GM21367 (cell line): ENCODE data around the gene DNHD1.

Experiments
- ATAC-seq: cut with Tn5 transposase; IDR thresholded peaks from one replicate; pipeline ENCODE4 v1.9.1; 2021; ENCODE audit not compliant: unreplicated experiment

DNHD1 gene

DNA sequence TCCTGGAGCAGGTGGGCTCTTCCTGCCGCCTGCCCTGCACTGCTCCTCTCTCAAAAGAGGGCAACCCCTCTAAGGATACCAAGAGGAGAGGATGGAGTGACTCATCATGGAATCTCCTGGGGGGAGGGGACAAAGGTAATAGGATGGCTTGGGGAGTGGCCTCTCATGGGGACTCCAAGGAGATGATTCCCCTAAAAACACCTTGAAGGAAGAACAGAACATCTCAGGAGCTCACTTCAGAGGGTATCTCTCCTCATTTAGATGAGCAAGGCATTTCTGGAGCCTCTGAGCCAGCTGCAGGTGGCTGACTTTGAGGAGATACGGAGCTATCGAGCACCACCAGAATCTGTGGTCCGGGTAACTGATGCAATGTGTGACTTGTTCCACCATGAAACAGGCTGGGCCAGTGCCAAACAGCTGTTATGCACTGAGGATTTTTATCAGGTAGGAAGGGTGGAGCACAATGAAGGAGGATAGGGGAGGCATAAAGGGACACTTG lies 66.1 kb downstream of the DNHD1 start:
- ATAC-seq: no peak

DNA sequence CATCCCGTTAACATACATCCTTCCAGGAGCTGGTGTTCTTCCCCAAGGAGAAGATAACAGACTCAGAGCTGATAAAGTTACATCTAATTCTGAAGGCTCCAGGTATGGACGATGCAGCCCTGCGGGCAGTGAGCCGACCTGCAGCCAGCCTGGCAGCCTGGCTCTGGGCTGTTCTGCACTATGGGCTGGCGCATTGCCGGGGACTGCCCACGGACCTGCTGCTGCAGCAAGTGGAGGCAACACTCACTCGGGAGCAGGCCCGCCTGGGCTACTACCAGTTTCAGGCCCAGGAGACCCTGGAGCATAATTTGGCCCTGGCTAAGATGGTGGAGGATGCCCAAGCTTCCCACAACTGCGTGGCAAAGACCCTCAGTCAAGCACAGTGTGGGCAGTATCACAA lies 66.6 kb downstream of the DNHD1 start:
- no peak for ATAC-seq

DNA sequence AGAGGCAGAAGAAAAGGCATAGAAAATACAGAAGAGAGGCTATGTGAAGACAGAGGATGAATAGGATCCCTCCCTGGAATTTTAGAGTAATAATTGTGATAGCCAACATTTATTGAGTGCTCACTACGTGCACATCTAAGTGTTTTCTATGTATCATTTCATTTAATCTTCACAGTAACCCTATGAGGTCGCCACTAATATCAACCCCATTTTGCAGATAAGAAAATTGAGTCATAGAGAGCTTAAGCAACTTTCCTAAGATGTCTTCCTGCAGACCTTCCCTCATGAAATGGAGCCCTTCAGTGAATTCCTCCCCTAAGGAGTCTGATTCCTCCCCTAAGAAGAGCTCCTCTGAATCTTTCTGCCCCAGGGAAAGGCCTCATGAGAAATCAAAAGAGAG lies 68.2 kb downstream of the DNHD1 start:
- ATAC-seq: no peak

DNA sequence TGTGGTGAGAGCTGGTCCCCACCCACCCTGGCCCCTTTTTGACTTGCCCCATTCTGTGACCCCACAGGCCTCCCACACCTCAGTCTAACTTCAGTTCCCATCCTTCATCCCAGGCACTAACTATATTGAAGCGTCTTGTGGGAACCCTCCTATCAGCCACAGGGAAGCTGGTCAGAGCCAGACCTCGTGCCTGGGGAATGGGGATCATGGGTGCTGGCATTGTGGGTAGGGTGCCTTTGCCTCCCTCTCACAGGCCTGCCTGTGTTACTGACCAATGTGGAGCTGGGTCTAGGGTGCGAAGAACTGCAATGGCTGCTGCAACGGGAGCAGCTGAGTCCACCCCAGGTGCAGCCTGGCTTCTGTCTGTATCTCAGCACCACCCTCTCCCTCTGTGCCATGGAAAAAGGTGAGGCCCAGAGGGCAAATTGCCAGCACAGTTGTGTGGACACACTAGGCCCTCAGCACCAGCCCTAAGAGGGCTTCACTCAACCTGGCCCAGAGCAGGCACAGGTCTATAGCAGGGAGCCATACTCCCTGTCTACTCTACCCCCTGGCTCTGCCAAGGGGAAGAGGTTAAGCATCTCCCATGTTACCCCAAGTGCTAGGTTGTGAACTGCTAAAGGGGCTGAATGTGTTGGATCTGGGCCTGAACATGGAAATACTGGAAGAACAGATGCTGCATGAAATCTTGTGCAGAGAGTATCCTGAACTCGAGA lies 69.1 kb downstream of the DNHD1 start:
- no peak for ATAC-seq

DNA sequence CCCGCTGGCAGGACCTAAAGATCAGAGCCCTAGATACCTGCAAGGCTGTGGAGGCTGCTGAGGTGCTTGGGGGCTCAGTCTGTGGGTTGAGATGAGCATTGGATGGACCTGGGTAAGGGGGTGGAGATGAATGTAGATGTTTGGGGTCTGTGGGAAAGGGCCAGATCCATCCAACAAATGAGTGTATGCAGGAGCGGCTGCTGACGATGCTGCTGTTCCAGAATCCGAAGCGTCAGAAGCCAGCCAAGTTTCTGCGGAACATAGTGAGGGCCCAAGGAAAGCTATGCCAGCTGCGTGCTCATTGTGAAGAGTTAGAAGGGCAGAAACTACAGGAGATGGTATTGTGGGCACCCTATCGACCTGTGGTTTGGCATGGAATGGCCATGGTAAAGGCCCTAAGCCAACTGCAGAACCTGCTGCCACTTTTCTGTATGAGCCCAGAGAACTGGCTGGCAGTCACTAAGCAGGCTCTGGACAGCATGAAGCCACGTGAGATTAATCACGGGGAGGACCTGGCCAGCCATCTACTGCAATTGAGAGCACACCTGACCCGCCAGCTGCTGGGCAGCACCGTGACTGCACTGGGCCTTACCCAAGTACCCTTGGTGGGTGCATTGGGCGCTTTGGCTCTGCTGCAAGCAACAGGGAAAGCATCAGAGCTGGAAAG lies 69.8 kb downstream of the DNHD1 start:
- no peak for ATAC-seq

DNA sequence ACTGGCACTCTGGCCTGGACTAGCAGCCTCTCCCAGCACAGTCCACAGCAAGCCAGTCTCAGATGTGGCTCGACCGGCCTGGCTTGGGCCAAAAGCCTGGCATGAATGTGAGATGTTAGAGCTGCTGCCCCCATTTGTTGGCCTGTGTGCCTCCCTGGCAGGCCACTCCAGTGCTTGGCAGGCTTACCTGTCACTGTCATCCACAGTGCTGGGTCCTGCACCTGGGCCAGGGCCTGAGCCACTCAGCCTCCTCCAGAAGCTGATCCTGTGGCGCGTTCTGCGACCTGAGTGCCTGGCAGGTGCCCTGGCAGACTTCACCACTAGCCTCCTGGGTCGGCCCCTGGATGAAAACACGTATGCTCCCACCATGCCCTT lies 70.3 kb downstream of the DNHD1 start:
- ATAC-seq: no peak

DNA sequence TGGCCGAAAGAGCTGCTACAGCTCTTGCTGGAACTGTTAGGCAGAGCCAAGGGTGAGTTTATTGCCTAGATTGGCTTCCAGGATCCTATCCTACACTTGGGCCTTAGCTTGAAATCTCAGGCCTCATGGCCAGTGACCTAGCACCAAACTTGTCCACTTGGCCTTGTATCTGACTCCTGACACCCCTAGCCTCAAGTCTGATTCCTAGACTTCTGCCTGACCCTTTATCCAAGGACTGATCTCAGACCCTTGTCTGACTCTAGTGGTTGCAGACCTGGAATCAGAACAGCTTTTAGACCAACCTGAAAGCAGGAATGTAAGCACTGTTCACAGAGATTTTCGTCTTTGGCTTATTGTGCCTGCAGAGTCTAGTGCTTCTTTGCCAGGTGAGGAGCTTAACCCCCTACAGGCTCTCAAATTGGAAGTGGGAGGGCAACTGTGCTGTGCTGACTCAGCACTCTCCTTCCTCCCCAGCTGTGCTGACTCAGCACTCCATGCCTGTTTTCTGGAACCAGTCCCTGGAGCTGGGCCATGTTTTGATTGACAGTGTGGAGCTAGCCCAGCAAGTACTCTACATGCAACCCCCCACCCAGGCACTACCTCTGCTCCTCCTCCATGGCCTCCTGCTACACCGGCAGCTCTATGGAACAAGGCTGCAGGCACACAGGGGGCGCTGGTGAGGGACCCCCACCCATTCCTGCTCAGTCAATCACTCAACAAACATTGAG lies 71.3 kb downstream of the DNHD1 start:
- ATAC-seq: no peak

DNA sequence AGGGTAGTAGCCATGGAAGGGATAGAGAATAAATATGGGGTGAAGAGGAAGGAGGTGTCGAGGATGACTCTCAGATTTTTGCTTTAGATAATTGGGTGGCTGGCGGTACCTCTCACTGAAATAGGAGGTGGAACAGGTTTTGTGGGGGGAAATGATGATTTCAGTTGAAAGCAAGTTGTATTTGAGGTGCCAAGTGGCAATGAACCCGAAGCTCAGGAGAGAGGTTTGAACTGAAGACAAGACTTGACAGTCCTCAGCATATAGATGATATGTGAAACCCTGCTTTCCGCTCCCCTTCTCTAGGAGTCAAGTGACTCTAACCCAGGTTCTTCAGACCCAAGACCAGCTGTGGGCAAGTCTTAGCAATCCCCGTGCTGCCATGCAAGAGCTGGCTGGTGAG lies 72.6 kb downstream of the DNHD1 start:
- no peak for ATAC-seq

DNA sequence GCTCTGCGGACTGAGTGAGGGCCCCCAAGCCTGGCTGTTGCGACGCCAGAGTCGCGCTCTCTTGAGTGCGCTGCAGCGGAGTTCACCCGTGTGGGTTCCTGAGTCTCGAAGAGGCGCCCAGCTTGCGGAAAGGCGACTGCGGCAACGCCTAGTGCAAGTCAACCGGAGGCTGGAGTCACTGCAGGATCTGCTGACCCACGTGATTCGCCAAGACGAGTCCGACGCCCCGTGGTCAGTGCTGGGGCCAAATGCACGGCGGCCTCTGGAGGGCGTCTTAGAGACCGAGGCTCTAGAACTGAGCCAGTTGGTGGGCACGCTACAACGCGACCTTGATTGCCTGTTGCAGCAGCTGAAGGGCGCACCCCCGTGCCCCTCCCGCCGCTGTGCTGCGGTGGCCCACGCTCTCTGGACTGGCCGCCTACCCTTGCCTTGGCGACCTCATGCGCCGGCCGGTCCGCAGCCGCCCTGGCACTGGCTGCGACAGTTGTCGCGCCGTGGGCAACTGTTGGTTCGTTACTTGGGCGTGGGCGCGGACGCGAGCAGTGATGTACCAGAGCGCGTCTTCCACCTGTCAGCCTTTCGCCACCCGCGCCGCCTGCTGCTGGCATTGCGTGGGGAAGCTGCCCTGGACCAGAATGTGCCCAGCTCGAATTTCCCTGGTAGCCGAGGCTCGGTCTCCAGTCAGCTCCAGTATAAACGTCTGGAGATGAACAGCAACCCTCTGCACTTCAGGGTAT lies 73.8 kb downstream of the DNHD1 start:
- no peak for ATAC-seq

DNA sequence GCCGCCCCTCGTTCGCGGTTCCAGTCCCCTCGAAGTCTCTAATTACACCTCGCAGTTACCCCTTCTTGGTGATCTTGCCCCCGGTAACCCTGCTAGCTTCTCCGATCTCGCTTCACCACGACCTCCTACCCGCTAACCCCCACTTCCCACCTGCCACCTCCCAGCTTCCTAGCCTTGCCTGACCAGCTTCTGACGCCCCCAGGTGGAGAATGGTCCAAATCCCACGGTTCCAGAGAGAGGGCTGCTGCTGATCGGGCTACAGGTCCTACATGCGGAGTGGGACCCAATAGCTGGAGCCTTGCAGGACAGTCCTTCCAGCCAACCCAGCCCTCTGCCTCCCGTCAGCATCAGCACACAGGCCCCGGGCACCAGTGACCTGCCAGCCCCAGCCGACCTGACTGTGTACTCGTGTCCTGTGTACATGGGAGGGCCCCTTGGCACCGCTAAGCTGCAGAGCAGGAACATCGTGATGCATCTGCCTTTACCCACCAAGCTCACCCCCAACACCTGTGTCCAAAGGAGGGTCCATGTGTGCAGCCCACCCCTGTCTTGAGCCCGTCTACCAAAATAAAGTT lies 74.4 kb downstream of the DNHD1 start:
- no peak for ATAC-seq

DNA sequence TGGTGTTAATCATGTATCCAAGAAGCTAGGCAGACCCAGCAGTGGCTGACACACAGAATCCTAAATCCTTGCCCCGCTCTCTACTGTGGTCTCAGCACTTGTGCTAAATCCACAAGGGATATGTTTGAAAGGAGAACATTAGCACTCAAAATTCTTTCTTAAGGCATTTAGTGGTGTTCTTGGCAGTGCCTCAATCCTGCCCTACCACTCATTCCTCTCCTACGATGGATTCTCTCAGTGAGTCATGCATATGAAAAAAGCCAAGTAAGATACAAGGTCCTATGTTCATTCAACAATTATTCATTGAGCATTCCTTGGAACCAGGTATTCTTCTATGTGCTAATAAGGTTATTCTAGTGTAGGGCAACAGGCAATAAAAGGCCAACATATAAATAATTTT lies 75.1 kb downstream of the DNHD1 start:
- no peak for ATAC-seq

DNA sequence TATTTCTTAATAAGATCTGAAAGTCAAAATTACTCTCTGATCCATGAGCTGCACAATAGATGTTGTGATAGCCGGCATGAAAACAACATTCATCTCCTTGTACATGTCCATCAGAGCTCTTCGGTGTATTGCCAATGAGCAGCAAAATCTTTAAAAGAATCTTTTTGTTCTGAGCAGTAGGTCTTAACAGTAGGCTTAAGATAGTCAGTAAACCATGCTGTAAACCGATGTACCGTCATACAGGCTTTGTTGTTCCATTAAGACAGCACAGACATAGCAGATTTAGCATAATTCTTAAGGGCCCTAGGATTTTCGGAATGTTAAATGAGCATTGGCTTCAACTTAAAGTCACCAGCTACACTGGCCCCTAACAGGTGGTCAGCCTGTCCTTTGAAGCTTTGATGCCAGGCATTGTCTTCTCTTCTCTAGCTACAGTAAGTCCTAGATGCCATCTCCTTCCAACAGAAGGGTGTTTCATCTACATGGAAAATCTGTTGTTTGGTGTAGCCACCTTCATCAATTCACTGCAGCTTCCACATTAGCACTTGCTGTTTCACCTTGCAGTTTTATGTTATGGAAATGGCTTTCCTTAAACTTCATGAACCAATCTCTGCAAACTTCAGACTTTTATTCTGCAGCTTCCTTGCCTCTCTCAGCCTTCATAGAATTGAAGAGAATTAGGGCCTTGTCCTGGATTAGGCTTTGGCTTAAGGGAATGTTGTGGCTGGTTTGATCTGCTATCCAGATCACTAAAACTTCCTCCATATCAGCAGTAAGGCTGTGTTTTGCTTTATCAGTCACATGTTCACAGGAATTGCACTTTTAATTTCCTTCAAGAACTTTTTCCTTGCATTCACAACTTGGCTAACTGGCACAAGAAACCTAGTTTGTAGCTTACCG lies 78.0 kb downstream of the DNHD1 start:
- no peak for ATAC-seq

DNA sequence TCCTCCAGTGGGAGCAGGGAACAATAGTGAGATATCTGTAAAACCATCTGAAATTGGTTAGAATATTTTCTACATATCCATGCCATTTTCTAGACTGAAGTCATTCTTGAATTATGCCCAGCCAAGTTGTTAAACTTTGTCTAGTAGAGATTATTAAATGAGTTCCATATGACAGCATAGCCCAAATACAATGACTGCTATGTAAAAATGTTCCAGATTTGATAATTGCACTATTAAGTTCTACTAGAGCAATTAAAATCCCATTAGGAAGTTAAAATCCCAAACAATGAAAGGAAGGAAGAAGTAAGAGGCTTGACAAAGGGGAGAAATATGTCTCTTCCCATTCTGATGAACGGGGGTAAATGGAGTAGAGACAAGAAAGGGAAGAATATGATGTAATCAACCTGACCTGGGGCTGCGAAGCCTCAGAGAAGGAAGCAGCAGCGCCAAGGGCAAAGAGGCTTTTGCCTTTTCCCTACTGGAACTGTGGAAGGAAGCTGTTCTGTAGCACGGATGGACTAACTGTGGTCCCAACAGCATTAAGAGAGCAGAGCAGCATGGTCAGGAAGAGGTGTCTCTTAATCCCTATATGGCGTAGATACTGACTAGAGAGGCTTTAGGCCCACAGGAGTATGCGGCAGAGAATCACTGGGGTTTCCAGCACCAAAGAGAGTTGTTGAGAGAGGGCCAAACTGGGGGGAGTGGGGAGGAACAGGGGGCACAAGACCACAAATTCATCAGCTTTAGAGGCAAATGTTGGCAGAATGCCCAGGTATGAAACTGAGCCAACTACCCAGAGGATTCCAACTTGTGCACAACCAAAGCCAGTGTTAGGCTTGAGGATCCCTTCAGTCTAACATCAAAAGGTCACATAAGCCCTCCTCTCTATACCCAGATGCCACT lies 79.6 kb downstream of the DNHD1 start:
- ATAC-seq: no peak

DNA sequence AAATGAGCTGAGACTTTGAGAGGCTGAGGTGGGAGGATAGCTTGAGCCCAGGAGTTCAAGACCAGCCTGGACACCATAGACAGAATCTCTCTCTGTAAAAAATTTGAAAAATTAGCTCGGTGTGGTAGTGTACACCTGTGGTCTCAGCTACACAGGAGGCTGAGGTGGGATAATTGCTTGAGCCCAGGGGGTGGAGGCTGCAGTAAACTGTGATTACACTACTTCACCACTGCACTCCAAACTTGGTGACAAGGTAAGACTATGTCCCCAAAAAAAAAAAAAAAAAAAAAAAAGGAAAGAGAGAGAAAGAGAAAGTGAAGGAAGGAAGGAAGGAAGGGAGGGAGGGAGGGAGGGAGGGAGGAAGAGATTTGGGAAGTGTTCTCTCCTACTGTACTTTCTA lies 81.1 kb downstream of the DNHD1 start:
- no peak for ATAC-seq

DNA sequence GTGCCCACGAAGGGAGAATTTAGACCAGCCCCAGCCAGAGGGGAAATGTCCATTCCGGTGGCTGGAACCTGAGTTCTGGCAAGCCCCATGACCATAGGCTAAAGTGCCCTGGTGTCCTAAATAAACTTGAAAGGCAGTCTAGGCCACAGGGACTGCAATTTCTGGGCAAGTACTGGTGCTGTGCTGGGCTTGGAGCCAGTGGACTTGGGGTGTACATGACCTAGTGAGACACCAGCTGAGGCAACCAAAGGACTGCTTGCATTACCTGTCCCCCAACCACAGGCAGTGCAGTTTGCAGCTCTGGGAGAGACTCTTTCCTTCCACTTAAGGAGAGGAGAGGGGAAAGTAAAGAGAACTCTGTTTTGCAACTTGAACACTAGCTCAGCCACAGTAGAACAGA lies 82.6 kb downstream of the DNHD1 start:
- ATAC-seq: no peak

DNA sequence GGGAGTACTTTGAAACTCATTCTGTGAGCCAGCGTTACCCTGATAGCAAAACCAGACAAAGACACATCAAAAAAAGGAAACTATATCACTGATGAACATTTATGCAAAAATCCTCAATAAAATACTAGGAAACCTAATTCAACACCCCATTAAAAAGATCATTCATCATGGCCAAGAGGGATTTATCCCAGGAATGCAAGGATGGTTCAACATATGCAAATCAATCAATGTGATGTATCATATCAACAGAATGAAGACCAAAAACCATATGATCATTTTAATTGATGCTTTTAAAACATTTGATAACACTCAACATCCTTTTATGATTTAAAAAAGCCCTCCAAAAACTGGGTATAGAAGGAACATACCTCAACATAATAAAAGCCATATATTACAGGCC lies 86.5 kb downstream of the DNHD1 start:
- no peak for ATAC-seq

DNA sequence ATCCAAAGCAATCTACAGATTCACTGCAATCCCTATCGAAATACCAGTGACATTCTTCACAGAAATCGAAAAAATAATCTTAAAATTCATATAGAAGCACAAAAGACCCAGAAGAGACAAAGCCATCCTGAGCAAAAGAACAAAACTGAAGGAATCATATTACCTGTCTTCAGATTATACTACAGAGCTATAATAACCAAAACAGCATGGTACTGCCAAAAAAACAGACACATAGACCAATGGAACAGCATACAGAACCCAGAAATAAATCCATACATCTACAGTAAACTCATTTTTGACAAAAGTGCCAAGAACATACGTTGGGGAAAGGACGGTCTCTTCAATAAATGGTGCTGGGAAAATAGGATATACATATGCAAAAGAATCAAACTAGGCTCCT lies 87.4 kb downstream of the DNHD1 start:
- ATAC-seq: no peak

DNA sequence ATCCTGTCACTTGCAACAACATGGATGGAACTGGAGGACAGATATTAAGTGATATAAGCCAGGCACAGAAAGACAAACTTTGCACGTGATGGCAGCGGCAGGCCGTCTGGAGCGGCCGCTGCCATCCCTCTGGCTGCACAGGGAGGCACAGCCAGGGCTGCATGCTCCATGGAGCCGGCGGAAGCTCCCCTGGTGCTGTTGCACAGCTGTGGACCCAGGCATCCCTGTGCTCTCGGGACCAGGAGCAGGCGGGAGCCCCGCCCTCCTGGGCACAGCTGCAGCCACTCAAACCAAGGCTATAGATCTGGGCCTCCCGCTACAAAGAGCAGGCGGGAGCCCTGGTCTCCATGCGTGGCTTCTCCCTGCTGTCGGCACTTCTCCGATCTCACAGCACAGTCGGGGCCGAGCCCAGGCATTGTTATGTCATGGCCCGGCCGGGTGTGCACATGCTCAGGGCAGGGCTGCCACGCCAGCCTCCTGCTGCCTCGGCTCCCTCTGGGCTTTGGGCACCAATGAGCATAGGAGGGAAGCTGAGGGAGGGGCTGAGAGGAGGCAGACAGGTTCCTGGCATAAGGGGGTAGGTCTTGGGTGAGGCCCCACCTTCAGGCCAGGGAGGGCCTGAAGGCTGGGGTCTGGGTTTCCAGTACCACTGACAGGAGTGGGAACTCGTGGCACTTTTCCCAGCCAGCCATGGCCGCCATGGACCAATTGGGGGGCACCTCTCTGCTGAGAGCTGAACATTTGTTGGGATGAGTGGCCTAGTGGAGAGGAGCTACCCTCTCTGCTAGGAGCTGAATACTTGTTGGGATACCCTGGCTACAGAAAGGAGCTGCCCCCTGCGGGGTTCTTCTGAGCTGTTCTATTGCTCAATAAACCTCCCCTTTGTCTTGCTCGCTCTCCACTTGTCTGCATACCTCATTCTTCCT lies 89.6 kb downstream of the DNHD1 start:
- no peak for ATAC-seq
